ENCODE results near the gene KIAA1143.

- no peak for TF ChIP-seq POLR2AphosphoS5 (IDR thresholded peaks at IDR 0.05; ENCODE audit: low read depth, low read length)
- TF ChIP-seq CTCF (CRISPR knock-in tag; IDR thresholded peaks at IDR 0.05) = no peak
- TF ChIP-seq YY1 (IDR thresholded peaks at IDR 0.05; ENCODE audit: insufficient read depth, insufficient replicate concordance, low read depth, low read length) = no peak
- TF ChIP-seq GTF3A (CRISPR knock-in tag; conservative IDR thresholded peaks at IDR 0.05) = no peak
- no peak for TF ChIP-seq ZNF253 (CRISPR knock-in tag; IDR thresholded peaks at IDR 0.05; ENCODE audit: borderline replicate concordance)
- no peak for TF ChIP-seq SIN3A (IDR thresholded peaks at IDR 0.05; ENCODE audit: borderline replicate concordance, low read depth, low read length)
- no peak for TF ChIP-seq EP300 (IDR thresholded peaks at IDR 0.05; ENCODE audit: low read depth in 2 of 2, low read length in 2 of 2)
- no peak for TF ChIP-seq EP300 (CRISPR knock-in tag; IDR thresholded peaks at IDR 0.05; ENCODE audit: borderline replicate concordance)
- TF ChIP-seq KDM6A (CRISPR knock-in tag; IDR thresholded peaks at IDR 0.05; ENCODE audit: low read depth) = no peak
- TF ChIP-seq POLR2A (IDR thresholded peaks at IDR 0.05; ENCODE audit: insufficient read depth in 1 of 2, low read depth in 2 of 2, low read length in 2 of 2) = no peak
- TF ChIP-seq ZSCAN12 (CRISPR knock-in tag; IDR thresholded peaks at IDR 0.05) = no peak
Measured at GRCh38 chr3:44802011-44802410, 40.6 kb upstream of the KIAA1143 start.

Data from HepG2 (cell line).